ENCODE data around the gene MTMR2.

Gene MTMR2

GRCh38 chr11:95918056-95918455 lies 5.9 kb downstream of the MTMR2 start:
- DNase-seq (ENCODE audit: low read depth): no peak

GRCh38 chr11:95917193-95918036 lies 6.5 kb downstream of the MTMR2 start:
- no peak for DNase-seq (ENCODE audit: low read depth)

GRCh38 chr11:95916049-95916448 lies 7.9 kb downstream of the MTMR2 start:
- DNase-seq (ENCODE audit: low read depth): no peak

GRCh38 chr11:95915051-95915450 lies 8.9 kb downstream of the MTMR2 start:
- DNase-seq (ENCODE audit: low read depth): no peak

- no peak for DNase-seq (ENCODE audit: low read depth)
These were observed 9.9 kb downstream of the MTMR2 start for GRCh38 chr11:95913830-95914615.

- peak; percentile 73 for DNase-seq (ENCODE audit: low read depth)
These were observed 10.9 kb downstream of the MTMR2 start for GRCh38 chr11:95912902-95913560.

GRCh38 chr11:95911369-95911759 lies 12.5 kb downstream of the MTMR2 start:
- DNase-seq (ENCODE audit: low read depth): no peak

- DNase-seq (ENCODE audit: low read depth): no peak
These were observed 13.1 kb downstream of the MTMR2 start for GRCh38 chr11:95910638-95911368.

- peak; percentile 52 for DNase-seq (ENCODE audit: low read depth)
These were observed 15.1 kb downstream of the MTMR2 start for GRCh38 chr11:95908826-95909225.

- no peak for DNase-seq (ENCODE audit: low read depth)
These were observed 16.4 kb downstream of the MTMR2 start for GRCh38 chr11:95907476-95907875.

GRCh38 chr11:95904009-95904650 lies 19.8 kb downstream of the MTMR2 start:
- DNase-seq (ENCODE audit: low read depth): no peak

GRCh38 chr11:95898782-95899181 lies 25.1 kb downstream of the MTMR2 start:
- DNase-seq (ENCODE audit: low read depth): no peak

- peak; percentile 27 for DNase-seq (ENCODE audit: low read depth)
These were observed 26.2 kb downstream of the MTMR2 start for GRCh38 chr11:95897731-95898130.

GRCh38 chr11:95895815-95896214 lies 28.1 kb downstream of the MTMR2 start:
- DNase-seq (ENCODE audit: low read depth): no peak

- DNase-seq (ENCODE audit: low read depth): no peak
These were observed 30.9 kb downstream of the MTMR2 start for GRCh38 chr11:95892892-95893570.

GRCh38 chr11:95892492-95892891 lies 31.4 kb downstream of the MTMR2 start:
- no peak for DNase-seq (ENCODE audit: low read depth)

- no peak for DNase-seq (ENCODE audit: low read depth)
These were observed 32.3 kb downstream of the MTMR2 start for GRCh38 chr11:95891423-95892170.

GRCh38 chr11:95888852-95889251 lies 35.1 kb downstream of the MTMR2 start:
- no peak for DNase-seq (ENCODE audit: low read depth)

GRCh38 chr11:95888439-95888838 lies 35.5 kb downstream of the MTMR2 start:
- no peak for DNase-seq (ENCODE audit: low read depth)

GRCh38 chr11:95886462-95886861 lies 37.4 kb downstream of the MTMR2 start:
- peak; percentile 18 for DNase-seq (ENCODE audit: low read depth)
